EL (cell line): ENCODE measurements around the gene FAM81A.
"Not testable (repeated sequence)": the region's sequence is repeated elsewhere in the genome, so short reads cannot be mapped to it uniquely, and the experiment has no call there.

ENCODE experiments used
- DNase-seq: peaks from one replicate; pipeline ENCODE4 v3.0.0-alpha.2; 2016

Gene FAM81A

GRCh38 chr15:59492389-59493377 lies 54.7 kb downstream of the FAM81A start:
- peak; percentile 74 for DNase-seq

GRCh38 chr15:59501597-59501996 lies 63.6 kb downstream of the FAM81A start:
- peak; percentile 66 for DNase-seq

- DNase-seq, result no peak
Measured at GRCh38 chr15:59515190-59515589, 77.2 kb downstream of the FAM81A start.

- DNase-seq, result no peak
Measured at GRCh38 chr15:59516655-59517461, 78.9 kb downstream of the FAM81A start.

- no peak for DNase-seq
Measured at GRCh38 chr15:59519329-59519728, 81.3 kb downstream of the FAM81A start.

GRCh38 chr15:59521443-59521842 lies 83.5 kb downstream of the FAM81A start:
- no peak for DNase-seq

- no peak for DNase-seq
Measured at GRCh38 chr15:59522988-59523461, 85.0 kb downstream of the FAM81A start.

GRCh38 chr15:59523702-59524101 lies 85.7 kb downstream of the FAM81A start:
- DNase-seq, result no peak

- no peak for DNase-seq
Measured at GRCh38 chr15:59524331-59524731, 86.3 kb downstream of the FAM81A start.

GRCh38 chr15:59526466-59526865 lies 88.5 kb downstream of the FAM81A start:
- not testable (repeated sequence) for DNase-seq

GRCh38 chr15:59528429-59528828 lies 90.4 kb downstream of the FAM81A start:
- no peak for DNase-seq

- peak; percentile 93 for DNase-seq
Measured at GRCh38 chr15:59528961-59529402, 91.0 kb downstream of the FAM81A start.

GRCh38 chr15:59531066-59531675 lies 93.2 kb downstream of the FAM81A start:
- no peak for DNase-seq

- DNase-seq, result peak; percentile 49
Measured at GRCh38 chr15:59532770-59533379, 94.9 kb downstream of the FAM81A start.

GRCh38 chr15:59536553-59536952 lies 98.6 kb downstream of the FAM81A start:
- DNase-seq, result no peak

- DNase-seq, result no peak
Measured at GRCh38 chr15:59537403-59537802, 99.4 kb downstream of the FAM81A start.

- no peak for DNase-seq
Measured at GRCh38 chr15:59538494-59538893, 100.5 kb downstream of the FAM81A start.

- no peak for DNase-seq
Measured at GRCh38 chr15:59539799-59540198, 101.8 kb downstream of the FAM81A start.

GRCh38 chr15:59540654-59541053 lies 102.7 kb downstream of the FAM81A start:
- DNase-seq, result no peak

GRCh38 chr15:59541750-59542149 lies 103.8 kb downstream of the FAM81A start:
- DNase-seq, result no peak

- no peak for DNase-seq
Measured at GRCh38 chr15:59543721-59544547, 105.9 kb downstream of the FAM81A start.

- DNase-seq, result no peak
Measured at GRCh38 chr15:59545573-59545972, 107.6 kb downstream of the FAM81A start.
